GM12865 (cell line): ENCODE measurements around the gene ECI1.
"Not testable (repeated sequence)": the region's sequence is repeated elsewhere in the genome, so short reads cannot be mapped to it uniquely, and the experiment has no call there.

ENCODE experiments used
- DNase-seq: peaks from one replicate; pipeline ENCODE4 v3.0.0; 2010; ENCODE audit warnings: low read depth
- H3K4me3 ChIP-seq: 2 replicates; pipeline ENCODE4 v1.5.1; 2011; ENCODE audit warnings: mild to moderate bottlenecking, low read depth, low read length, control low read depth
- TF ChIP-seq, protein P1 (sequence below): IDR thresholded peaks from 2 replicates; pipeline ENCODE4 v1.5.1; 2011; ENCODE audit warnings: low read length, control low read depth, low read depth, inconsistent platforms; ENCODE audit not compliant: insufficient read depth; ENCODE audit errors: missing control alignments

Gene ECI1

DNA sequence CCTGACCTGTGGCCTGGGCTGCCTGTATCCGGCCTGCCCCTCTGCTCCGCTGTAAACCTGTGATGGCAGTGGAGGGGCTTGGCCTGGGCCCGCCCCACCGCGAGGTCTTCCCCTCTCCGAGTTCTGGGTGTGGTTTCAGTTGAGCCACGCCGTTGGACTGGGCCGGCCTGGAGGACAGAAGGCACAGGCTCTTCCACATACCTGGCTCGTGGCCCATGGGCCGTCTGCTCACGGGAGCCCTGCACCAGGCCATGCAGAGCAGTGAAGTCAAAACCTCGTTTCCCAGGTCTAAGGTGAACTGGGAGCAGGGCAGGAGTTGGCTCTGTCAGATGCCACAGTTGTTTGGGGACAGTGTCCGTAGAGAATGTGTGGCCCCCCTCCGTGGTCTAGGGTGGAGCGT is 22.1 kb upstream of the ECI1 start:
- no peak overlapping the region for H3K4me3 ChIP-seq
- no peak for DNase-seq
- TF ChIP-seq, protein P1, sequence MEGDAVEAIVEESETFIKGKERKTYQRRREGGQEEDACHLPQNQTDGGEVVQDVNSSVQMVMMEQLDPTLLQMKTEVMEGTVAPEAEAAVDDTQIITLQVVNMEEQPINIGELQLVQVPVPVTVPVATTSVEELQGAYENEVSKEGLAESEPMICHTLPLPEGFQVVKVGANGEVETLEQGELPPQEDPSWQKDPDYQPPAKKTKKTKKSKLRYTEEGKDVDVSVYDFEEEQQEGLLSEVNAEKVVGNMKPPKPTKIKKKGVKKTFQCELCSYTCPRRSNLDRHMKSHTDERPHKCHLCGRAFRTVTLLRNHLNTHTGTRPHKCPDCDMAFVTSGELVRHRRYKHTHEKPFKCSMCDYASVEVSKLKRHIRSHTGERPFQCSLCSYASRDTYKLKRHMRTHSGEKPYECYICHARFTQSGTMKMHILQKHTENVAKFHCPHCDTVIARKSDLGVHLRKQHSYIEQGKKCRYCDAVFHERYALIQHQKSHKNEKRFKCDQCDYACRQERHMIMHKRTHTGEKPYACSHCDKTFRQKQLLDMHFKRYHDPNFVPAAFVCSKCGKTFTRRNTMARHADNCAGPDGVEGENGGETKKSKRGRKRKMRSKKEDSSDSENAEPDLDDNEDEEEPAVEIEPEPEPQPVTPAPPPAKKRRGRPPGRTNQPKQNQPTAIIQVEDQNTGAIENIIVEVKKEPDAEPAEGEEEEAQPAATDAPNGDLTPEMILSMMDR: no peak

DNA sequence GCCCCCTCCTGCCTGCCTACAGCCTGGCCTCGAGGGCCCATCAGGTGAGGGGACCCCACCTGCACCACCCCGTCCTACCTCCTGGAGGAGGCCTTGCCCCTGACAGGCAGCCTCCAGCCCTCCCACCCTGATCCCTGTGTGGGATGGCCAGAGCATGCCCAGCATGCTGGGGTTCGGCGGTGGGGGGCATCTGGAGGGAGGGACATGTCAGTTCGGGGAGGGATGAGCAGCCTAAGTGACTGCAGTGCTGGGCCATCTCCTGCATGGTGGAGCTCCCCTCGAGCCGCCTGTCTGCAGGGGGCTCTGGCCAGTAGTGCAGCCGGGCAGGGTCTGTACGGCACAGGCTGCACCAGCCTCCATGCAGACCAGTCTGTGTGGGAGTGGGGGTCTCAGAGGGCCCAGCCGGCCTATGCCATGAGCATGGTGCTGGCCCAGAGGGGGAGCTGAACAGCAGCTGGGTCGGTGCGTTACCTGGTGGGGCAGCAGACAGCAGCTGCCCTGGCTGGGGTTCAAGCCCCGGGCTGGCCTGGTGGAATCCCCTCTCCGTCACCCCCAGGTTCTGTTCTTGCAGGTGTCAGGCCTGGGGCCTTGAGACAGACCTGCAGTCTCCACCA is 20.6 kb upstream of the ECI1 start:
- TF ChIP-seq, protein P1: no peak

DNA sequence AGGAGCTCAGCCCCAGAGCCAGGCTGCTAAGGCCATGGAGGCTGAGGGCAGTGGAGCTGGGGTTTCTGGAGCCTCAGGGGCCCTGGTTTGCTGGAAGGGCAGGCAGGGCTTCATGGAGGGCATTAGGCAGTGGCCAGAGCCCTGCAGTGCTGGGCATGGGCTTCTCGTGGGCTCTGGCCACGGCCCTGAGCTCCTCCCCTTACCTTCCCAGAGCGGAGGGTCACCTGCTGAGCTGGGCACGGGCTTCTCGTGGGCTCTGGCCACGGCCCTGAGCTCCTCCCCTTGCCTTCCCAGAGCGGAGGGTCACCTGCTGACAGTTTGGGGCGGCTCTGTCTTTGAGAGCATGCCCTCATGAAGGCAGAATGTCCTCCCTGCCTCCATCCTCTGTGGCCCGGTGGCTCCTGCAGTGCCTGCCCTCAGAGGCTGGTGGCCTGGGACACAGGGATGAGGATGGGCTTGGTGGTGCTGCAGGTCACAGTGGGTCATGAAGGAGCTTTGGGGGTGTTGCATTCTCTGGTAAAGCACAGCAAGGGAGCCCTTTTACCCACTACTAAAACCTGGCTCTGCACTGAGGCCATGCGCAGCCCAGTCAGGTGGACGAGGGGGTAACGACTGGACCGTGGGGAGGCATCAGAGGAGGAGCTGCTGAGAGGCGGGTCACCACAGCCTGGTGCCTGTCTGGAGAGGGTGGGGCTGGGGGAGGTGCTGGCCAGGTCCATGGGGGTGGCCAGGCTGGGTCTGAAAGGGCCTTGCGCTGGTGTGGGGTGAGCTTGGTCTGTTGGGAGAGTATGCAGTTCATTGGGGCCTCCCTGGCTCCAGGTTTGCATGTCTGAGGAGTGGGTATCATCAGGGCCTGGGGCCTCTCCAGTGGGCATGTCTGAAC is 19.4 kb upstream of the ECI1 start:
- no peak overlapping the region for H3K4me3 ChIP-seq

More for the DNA sequence above, 20.6 kb upstream of the ECI1 start:
- H3K4me3 ChIP-seq: no peak overlapping the region
- DNase-seq: no peak

DNA sequence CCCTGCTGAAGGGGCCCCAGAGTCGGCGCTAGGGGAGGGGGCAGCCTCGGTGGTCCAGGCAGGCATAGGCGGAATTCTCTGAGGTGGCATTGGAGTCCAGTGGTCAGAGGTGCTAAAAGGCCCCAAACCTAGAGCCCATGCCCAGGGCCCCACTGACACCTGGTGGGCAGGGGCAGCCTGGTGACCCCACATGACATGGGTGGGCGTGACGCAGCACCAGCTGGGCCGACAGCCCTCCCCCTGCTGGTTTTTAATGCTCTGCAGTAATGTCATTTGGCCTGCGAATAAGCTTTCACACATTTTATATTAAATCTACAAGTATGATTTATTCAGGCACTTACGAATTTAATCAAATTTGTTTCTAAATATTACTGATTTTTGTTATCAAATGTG is 18.7 kb upstream of the ECI1 start:
- no peak for DNase-seq
- no peak overlapping the region for H3K4me3 ChIP-seq
- TF ChIP-seq, protein P1: no peak

More for the DNA sequence above, 19.4 kb upstream of the ECI1 start:
- TF ChIP-seq, protein P1: no peak
- DNase-seq: no peak

DNA sequence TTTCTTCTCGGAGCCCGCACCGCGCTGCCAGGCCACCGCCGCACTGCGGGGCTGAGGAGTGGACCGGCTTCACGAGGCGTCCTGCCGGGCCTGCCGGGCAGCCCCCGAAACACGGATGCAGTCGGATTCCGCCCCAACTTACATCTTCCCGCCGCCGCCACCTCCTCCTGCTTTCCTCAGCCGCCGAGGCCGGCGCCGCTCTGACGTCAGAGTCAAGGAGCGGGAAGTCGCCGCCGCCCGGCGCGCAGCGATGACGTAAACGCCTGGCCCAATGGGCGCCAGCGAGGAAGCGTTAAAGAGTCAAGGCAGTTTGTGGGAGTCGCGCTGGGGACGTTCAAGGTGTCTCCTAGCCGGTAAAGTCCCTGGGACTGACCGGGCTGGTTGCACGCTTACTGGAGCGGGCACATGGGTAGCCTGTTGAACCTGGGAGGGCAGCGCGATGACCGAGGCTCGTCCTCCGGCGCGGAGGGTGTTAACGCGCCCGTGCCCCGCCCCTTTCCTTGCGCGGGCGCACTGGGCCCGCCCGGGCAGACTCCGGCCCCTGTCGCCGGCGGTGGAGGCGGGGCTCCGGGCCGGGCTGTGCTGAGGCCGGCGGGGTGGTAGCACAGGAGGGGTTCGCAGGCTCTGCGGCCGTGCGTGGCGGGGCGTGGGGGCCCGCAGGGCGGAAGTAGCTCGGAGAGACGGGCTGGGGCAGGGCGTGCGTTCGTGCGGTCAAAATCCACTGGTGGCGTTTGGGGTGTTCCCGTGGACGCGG is 16.7 kb upstream of the ECI1 start, which contains the start of gene RNPS1:
Gene RNPS1 (minus strand): TSS at position 214 of the 754 bp plus-strand sequence. CDS start 3,483 bp downstream, outside the sequence.
- TF ChIP-seq, protein P1: no peak
- peak within 1 kb of the TSS; percentile 88 for H3K4me3 ChIP-seq
- peak; percentile 97 for DNase-seq

DNA sequence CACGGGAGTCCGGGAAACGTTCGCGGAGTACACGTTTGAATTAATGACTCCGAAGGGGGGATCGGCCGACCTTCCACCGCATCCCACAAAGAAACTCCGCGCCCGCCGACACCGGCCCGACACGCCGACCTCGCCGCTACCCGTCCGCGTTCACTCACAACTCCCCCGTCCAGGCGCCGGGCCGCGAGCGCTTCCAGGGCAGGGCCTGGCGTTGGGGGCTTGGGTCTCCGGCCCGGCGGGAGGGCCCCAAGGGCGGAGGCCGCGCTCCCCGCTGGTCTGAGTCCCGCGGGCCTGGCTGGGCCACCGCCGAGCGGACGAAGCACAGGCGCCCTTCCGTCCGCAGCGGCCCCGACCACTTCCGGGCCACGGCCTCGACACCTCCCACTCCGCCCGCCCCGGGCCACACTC is 16.1 kb upstream of the ECI1 start:
- H3K4me3 ChIP-seq: peak overlapping the region; percentile 88
- not testable (repeated sequence) for DNase-seq

DNA sequence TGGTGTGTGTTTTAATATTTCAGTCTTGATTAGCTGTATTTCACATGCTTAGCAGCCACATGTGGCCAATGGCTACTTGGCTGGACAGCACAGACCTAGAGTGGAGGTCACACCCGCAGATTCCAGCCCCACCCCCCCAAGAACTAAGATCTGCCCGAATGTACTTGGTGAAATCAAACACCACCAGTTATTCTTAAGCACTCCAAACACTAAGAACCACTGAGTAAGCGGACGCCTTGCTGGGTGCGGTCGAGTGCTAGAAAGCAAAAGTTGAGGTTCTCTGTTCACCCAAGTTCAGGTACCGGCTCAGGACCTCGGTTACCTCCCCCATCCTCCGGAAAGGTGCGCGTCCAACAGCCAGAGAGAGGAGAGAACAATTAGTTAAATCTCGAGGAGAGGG is 15.5 kb upstream of the ECI1 start:
- not testable (repeated sequence) for DNase-seq

DNA sequence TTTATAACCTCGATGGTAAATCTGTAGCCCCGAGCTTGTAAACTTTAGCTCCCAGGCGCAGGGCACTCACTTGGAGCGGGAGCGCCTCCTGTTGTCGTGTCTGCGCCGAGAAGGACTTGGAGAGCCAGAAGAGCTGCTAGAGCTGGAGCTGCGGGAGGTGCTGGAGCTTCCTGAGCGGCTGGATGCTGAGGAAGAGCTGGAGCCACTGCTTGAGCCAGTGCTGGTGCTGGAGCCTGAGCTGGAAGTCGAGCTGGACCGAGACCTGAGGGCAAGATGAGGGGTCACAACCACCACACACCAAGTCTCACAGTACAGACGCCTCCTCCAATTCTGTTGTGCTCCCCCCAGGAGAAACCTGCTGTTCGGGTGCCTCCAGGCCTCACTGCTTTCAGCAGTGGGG is 11.6 kb upstream of the ECI1 start:
- not testable (repeated sequence) for DNase-seq, H3K4me3 ChIP-seq

More for the DNA sequence above, 15.5 kb upstream of the ECI1 start:
- H3K4me3 ChIP-seq: peak overlapping the region; percentile 88
